LNCAP (cell line): ENCODE results near the gene CXADR.

Experiments
- CTCF ChIP-seq: fragments of 450-650 bp; IDR thresholded peaks from 2 replicates; pipeline ENCODE4 v1.5.1; 2017; ENCODE audit warnings: mild to moderate bottlenecking

CXADR gene

GRCh38 chr21:17612565-17613241, 99.9 kb downstream of the CXADR start, which contains the start of gene BTG3:
Gene BTG3 (minus strand): TSS chr21:17612901. CDS start chr21:17609144, 3,757 bp downstream.
- TF ChIP-seq CTCF: no peak

- TF ChIP-seq CTCF: no peak
Observed at GRCh38 chr21:17613242-17613676, 100.4 kb downstream of the CXADR start.

- TF ChIP-seq CTCF: no peak
Observed at GRCh38 chr21:17616831-17617230, 104.0 kb downstream of the CXADR start.

GRCh38 chr21:17622018-17622417, 109.2 kb downstream of the CXADR start:
- no peak for TF ChIP-seq CTCF

- no peak for TF ChIP-seq CTCF
Observed at GRCh38 chr21:17631195-17631594, 118.4 kb downstream of the CXADR start.

- TF ChIP-seq CTCF: no peak
Observed at GRCh38 chr21:17636711-17637110, 123.9 kb downstream of the CXADR start.

GRCh38 chr21:17640821-17641220, 128.0 kb downstream of the CXADR start:
- TF ChIP-seq CTCF: no peak
